GM20000 (cell line): Measurements from ENCODE around the gene SCN5A.

Experiments used
- DNase-seq: peaks from one replicate; pipeline ENCODE4 v3.0.0; 2012; ENCODE audit warnings: low spot score
- CTCF ChIP-seq: IDR thresholded peaks from 2 replicates; pipeline ENCODE4 v1.5.1; 2012; ENCODE audit warnings: mild to moderate bottlenecking, control low read depth; ENCODE audit errors: extremely low read depth, missing control alignments

The SCN5A gene

GRCh38 chr3:38554127-38554827, 95.2 kb downstream of the SCN5A start:
- no peak for DNase-seq
- no peak for TF ChIP-seq CTCF

- no peak for TF ChIP-seq CTCF
- DNase-seq, result no peak
Observed at GRCh38 chr3:38553071-38553470, 96.4 kb downstream of the SCN5A start.

DNA sequence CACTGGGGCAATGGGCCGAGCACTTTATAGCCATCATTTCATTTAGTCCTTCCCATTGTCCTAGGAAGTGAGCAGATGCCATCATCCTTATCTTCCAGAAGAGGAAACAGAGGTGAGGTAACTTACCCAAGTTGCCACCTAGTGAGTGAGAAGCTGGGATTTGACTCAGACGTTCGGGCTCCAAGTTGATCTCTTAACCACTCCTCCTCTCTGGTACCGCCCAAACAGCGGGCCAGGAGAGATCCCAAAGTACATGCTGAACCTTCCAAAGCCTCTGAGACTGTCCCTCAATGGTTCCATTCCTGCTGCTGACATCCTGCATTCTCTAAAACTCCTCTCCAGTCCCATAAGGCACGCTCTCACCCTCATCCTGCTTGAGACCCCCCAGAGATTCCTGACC, 97.1 kb downstream of the SCN5A start:
- no peak for TF ChIP-seq CTCF
- no peak for DNase-seq

DNA sequence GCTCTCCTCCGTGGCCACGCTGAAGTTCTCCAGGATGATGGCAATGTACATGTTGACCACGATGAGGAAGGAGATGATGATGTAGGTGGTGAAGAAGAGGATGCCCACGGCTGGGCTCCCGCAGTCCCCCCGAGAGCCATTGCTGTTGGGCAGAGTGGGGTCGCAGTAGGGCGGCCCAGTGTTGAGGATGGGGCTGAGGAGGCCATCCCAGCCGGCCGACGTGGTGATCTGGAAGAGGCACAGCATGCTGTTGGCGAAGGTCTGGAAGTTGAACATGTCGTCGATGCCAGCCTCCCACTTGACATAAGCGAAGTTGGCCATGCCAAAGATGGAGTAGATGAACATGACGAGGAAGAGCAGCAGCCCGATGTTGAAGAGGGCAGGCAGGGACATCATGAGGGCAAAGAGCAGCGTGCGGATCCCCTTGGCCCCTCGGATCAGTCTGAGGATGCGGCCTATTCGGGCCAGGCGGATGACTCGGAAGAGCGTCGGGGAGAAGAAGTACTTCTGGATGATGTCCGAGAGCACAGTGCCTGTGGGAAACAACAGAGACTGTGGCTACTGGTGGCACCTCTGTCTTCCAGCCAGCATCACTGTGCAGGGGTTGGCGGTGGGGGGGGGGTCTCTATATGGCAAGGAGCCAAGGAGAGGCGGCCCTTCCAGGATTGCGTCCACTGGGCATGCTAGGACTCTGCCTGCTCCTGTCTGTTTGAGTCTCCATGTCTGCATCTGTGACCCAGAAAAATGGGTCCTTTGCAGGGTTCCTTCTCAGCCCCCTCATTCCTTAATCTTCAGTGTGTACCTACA, 98.3 kb downstream of the SCN5A start:
- no peak for TF ChIP-seq CTCF
- DNase-seq, result no peak

GRCh38 chr3:38549957-38550840, 99.3 kb downstream of the SCN5A start:
- no peak for DNase-seq
- TF ChIP-seq CTCF, result no peak

GRCh38 chr3:38549486-38549885, 100.0 kb downstream of the SCN5A start:
- no peak for DNase-seq
- no peak for TF ChIP-seq CTCF
